ENCODE measurements around the gene HOXB5.

The HOXB5 gene

DNA sequence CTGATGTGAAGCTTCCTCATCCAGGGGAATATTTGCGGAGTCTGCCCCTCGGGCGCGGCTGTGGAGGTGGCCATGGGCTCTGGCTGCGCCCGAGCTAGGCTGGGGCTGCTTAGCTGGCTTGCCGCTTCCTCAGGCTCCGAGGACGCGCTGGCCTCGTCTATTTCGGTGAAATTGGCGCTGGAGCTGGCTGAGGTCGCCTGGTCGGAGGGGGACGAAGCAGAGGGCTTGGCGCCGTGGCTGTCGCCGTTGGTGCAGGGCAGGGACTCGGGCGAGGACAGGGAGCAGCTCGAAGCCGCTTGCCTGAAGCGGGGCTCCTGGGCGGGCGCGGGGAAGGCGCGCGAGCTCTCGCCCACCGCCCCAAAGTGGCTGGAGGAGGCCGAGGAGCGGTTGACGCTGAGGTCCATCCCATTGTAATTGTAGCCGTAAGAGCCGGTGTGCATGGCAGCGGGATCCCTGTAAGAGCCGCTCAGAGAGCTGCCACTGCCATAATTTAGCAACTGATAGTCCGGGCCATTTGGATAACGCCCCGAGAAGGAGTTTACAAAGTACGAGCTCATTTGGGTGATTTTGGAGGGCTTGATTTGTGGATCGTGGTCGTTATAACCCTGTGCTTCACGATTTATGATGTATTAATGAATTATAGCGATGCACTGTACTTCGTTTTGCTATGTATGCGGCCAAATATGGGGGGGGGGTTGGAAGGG lies at the start of gene HOXB5:
Gene HOXB5 (minus strand): TSS at position 654 of the 704 bp plus-strand sequence. CDS start 97 bp downstream, at position 557.
- no peak for DNase-seq (ENCODE audit: low spot score)

DNA sequence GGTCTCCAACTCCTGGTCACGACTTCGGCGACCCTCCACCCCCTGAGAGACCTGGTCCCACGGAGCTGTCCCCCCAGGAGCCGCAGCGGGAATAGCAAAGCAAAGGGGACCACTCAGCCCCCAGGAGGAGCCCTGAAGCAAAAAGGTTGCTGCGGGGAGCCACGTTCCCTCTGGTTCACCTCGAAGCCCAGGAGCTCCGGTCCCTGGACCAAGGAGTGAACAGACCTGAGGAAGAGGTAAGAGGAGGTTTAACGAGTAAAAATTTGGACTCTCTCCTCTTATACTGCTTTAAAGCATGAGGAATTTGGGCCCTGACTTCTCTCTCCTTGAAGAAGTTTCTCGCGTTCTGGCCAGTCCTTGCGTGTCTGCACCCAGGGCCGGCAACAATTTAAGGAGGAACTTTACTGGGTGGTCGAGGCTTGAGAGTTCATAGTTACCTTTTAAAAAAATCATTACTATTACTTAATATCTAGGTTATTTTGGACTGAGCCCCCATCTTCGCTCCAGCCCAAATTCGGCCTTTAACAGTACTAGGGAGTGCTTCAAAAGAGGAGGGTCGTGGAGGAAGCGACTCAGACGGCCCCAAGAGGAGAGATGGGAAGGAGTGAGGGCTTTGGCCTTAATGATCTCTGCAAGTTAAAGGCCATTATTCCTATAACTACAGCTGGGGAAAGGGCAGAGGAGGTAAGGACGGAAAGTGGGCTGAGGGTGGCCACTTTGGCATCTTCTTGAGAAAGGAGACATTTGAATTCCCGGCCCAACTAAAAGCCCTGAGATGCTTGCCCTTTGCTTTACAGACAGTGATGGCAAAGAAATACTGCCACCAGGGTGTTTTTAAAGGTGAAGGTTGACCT lies 49.5 kb upstream of the HOXB5 start:
- no peak for DNase-seq (ENCODE audit: low spot score)

DNA sequence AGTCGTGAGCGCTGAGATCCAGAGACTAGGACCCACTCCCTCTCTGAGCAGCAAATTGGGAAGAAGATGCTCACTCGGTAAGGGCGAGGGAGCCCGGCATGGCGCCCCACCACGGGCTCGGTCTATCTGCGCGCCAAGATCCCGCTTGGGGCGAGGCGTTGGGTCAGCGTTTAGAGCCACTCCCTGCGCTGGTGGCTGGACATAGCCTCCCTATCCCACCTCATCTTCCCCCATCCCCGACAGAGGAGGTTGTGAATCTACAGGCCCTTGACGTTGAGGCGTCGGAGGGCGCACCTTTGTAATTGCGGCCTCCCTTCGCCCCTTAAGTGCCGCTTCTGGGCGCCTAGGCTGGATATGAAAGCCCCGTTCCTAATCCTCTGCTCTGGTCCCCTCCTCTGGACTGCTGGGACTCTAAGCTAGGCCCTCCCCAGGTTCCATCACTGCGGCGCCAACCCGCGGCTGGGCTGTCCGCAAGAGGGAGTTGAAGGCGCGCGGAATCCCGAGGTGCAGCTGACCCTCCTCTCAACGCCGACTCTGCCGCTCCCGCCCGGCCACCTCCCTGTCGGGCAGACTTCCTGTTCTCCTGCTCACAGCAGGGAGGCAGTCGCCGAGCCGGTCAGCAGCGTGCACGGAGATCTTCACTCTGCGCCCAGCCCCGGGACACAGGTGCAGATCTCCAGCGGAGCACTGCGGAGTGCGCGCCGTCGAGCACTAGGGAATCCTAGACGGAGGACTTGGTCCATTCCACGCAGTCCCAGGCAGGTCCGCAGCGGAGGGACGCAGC lies 48.7 kb upstream of the HOXB5 start:
- peak; percentile 3 for DNase-seq (ENCODE audit: low spot score)

DNA sequence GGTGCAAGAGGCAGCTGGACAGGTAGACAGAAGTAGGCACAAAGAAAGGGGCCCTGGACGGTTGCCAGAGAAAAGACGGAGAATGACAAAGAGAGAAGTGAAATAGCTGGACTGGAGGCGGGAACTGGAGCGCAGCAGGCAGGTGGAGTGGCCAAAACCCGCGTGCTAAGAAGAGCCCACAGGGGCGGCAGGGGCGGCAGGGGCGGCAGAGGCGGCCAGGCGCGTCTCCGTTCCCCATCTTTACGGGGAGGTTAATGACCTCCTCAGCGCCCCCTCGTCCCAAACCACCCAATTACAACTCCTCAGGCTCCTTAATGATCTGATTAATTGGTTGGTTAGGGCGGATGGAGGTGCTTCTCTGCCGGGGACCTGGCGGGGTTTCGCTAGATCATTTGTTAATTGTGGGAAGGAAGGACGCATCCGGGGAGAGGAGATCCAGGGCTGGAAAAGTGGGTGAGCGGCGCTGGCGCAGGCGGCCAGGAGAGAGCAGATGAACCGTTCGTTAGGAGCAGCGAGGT lies 48.0 kb upstream of the HOXB5 start:
- DNase-seq (ENCODE audit: low spot score), result peak; percentile 5

- DNase-seq (ENCODE audit: low spot score), result peak; percentile 2
Measured at GRCh38 chr17:48640858-48641180, 47.2 kb upstream of the HOXB5 start.

- peak; percentile 13 for DNase-seq (ENCODE audit: low spot score)
Measured at GRCh38 chr17:48639982-48640857, 46.6 kb upstream of the HOXB5 start.

DNA sequence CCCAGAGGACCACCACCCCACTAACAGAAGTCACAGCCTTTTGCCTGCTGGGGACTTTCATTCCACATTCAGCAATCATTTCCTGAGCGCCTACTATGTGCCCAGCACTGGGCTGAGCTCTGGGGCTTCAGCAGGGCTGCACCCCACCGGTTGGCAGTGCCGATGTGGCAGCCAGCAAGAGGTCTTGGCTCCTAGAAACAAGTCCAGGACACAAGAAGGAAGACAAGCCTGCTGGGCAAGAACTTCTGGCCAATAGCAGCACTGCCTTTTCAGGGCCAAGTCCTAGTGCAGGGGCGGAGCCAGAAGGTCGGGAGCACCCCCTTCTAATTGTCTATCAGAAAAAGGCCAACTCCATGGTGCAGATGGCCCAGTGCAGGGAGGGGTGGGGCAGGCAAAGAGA lies 45.6 kb upstream of the HOXB5 start:
- no peak for DNase-seq (ENCODE audit: low spot score)

DNA sequence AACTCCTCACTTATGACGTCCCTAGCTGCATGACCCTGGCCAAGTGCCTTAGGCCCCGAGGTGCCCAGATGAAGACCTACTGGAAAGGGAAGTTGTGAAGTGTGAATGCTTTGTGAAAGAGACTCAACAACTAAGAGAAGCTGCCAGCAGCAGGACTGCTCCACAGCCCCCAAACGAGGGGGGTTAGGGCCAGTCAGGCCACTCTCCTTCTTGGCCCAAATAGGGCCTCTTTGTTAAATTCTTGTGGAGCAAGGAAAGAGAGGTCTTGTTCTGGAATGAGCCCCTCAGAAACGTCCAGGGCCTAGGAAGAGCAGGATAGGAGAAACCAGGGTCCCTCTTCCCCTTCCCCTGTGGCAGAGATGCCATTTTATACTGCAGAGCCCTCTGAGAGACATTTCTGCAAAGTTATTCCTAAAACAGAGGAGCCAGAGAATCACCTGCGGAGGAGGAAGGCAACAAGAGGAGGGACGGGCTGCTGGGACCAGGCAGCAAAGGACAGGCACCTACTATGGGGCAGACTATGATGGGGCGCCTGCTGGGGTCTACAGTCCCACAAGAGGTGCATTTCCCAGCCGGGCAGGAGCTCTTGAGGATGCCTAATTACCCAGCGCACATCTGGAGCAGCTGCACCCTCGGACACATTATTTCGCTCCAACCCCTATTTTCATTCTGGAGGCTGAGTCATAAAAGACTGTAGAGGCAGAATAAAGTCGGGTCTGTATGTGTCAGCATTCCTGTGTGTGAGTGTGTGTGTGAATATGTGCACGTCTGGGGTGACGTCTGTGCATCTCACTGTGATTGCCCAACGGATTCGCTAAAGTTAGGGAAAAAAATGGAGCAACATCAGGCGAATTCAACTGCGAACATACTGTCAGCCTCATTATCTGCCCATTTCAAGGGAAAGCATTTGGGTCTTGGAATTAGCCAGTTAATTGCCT lies 44.0 kb upstream of the HOXB5 start:
- DNase-seq (ENCODE audit: low spot score), result no peak

GRCh38 chr17:48636177-48637018 lies 42.8 kb upstream of the HOXB5 start:
- peak; percentile 91 for DNase-seq (ENCODE audit: low spot score)

DNA sequence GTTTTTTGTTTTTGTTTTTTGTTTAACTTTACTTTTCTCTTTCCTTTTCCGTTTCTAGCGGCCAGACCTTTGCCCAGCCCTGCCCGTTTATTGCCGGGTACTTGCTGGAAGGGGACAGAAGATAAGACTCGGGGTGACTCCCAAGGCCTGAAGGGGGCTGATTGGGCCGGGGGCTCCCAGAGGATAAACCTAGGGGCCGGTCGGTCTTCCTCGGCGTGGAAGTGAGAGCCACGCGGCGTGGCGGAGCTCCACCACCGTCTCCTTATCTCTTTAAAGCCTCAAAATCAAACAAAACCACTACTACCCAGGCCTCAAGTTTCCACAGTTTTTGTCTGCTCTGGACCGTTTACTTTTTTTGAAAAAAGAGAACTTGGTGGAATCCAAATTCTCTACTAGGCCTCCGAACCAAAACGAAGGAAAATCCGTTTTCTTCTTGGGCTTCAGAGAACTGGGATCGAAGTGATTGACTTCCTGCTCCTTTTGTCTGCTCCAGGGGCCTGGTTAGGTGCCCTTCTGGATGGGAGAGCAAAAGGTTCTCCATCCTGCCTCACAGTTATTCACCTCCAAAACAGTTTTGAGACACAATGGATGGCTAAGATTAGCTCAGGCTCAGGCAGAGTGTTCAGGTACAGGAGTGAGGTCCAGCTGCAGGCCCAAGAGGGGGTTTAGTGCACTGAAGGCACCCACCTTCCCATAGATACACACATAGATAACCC lies 41.1 kb upstream of the HOXB5 start:
- no peak for DNase-seq (ENCODE audit: low spot score)

DNA sequence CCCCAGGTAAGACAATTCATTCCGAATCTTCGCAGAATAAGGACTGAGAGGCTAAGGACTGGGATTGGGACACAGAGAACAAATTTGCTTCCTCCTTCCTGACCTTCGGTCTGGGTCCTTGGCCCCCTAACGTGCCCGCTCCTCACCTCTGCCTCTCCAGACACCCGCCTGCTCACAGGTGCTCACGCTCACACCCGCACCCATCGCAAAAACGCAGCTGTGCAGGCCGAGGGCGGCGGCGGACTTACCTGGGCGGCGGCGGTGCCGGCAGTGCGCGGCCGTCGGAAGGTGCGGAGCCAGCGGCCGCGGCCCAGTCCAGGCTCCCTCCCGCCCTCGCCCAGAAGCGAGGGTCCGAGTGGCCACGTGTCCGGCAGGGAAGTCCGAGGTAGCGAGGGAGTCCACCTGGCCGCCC lies 39.7 kb upstream of the HOXB5 start:
- DNase-seq (ENCODE audit: low spot score), result no peak

- no peak for DNase-seq (ENCODE audit: low spot score)
Measured at GRCh38 chr17:48632579-48633265, 39.1 kb upstream of the HOXB5 start.

DNA sequence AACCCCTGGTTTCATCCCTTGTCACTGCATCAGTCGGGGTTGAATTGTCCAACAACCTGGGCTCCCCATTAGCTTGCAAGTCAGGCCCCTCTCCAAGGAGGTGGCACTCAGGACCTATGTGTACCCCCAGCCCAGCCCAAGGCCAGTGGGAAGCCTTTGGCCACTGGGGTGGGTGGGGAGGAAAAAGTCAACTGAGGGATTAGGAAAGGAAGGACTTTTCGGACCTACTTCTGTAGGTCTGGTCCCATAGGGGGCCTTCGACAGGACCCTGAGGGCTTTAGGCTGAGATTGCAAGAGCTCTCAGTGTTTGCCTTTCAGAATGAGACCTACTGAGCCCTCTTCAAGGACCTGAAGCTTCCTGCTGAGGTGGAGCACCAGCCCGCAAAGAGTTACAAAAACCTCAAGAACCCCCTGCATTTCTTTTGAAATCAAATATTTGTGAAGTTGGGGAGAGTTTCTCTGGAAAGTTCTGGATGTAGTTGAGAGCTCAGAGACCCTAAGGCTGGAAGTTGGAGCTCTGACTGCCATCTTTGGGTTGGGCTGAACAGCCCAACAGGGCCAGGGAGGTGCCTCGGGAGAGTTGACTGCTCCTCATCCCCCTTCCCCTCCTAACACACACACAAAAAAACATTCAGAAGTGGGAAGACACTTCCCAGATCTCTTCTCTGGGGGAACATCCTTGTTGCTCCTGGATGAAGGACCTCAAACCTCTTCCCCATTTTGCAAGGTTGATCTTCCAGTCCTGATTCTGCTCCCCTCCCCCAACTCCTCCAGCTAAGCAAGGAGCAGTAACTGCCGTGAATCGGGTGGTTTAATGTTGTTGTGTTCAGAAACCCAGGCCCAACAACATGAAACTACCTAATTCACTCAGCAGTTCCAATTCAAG lies 38.4 kb upstream of the HOXB5 start:
- DNase-seq (ENCODE audit: low spot score), result no peak

- no peak for DNase-seq (ENCODE audit: low spot score)
Measured at GRCh38 chr17:48630925-48631692, 37.5 kb upstream of the HOXB5 start.

DNA sequence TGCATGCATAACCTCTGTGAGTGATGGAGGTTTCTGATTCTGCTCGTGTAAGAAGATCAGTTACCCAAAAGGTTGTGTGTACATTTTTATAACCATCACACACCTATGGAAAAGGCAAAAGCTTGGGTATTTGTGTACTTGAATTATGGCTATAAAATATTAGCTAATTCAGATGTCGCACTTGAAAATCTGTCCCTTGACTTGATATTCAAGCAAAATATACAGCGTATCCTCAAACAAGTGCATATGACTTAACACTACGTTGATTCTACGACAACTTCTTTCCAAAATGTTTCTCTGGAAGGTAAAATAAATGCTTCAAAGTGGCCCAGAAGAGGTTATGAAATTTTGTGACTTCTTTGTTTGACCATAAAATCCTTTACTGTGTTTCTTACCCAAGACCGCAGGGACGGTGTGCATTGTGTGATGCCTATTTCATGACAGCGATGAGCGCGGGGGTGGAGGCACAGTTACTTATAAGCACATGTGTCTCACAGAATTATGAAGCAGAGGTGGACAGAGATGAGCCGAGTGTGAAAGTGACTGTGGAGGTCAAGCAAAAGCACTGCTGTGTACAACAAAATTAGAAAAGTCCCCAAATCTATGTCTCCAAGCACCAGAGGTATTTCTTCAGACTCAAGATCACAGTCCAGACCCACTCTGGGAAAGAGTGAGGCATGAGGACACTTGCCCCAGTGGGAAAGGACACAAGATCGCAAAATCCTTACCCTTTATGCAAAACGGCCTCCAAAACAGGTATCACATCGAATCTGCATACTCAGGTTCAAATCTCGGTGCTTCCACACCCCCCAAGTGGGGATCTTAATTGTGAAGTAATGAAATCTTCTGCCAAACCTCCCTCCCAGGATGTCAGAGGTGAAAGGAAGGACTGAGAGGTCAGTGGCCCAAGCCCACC lies 36.7 kb upstream of the HOXB5 start:
- DNase-seq (ENCODE audit: low spot score), result no peak

All from HuH-7.5 (cell line).